Adrenal gland (tissue), 12 donors: ENCODE data around the gene SCN8A. TPM values are rescaled to one million over a fixed set of nuclear protein-coding genes. Genes with fewer than 3 reads are reported as not detected.

Experiments used
- DNase-seq, 7 donors: peaks; one replicate each; pipeline ENCODE4 v3.0.0-alpha.2; 2019 to 2020
- H3K27ac ChIP-seq, 5 donors: fragments of 200-600 bp; sonication (generic) in 4 of 5; 1 replicate in 3 of 5; 2 replicates in 2 of 5; pipeline versions ENCODE4 v1.5.1 to v1.8.0; 2016 to 2020; ENCODE audit warnings: mild to moderate bottlenecking in 1 of 5
- H3K27me3 ChIP-seq: fragments of 200-600 bp; 2 replicates; pipeline ENCODE4 v1.8.0; 2021
- H3K36me3 ChIP-seq, 2 donors: fragments of 200-600 bp; replicated peaks in 1 of 2; 1 replicate in 1 of 2; 2 replicates in 1 of 2; pipeline versions ENCODE4 v1.5.1 to v1.8.0; 2018 to 2022
- H3K4me1 ChIP-seq, 2 donors: fragments of 200-600 bp; replicated peaks in 1 of 2; 1 replicate in 1 of 2; 2 replicates in 1 of 2; pipeline versions ENCODE4 v1.5.1 to v1.8.0; 2018 to 2021
- H3K4me3 ChIP-seq, 4 donors: fragments of 200-600 bp; sonication (generic) in 3 of 4; one replicate each; pipeline ENCODE4 v1.5.1; 2016 to 2018
- H3K9me3 ChIP-seq, 3 donors: fragments of 200-600 bp; sonication (generic) in 1 of 3; replicated peaks in 1 of 3; 1 replicate in 2 of 3; 2 replicates in 1 of 3; pipeline versions ENCODE4 v1.5.1 to v1.8.0; 2016 to 2021
- POLR2A ChIP-seq, 2 donors: fragments of 450-650 bp; IDR thresholded peaks; one replicate each; pipeline ENCODE4 v1.6.1; 2017; ENCODE audit warnings: antibody characterized with exemption in 2 of 2, mild to moderate bottlenecking in 2 of 2, moderate library complexity in 1 of 2
- WGBS, 4 donors: extraction: QIAGEN DNeasy Blood & Tissue Kit in 2 of 4; methylation state at CpG; one replicate each; pipeline versions ENCODE4 v1.1.5 to v1.1.7; 2013 to 2017; 5-methylcytosine and 5-hydroxymethylcytosine counted together
- intact Hi-C, 2 donors: fragments of 100-400 bp; cut with DNase I; formaldehyde crosslinking; loops; one replicate each; pipeline versions ENCODE4 v1.14.1 to v1.15.0; 2022 to 2023
- polyA plus RNA-seq, 3 donors: library from polyadenylated mRNA; stranded (reverse); fragments of 200-250 nt in 2 of 3; fragments of 350-450 nt in 1 of 3; fragmentation: Illumina TruSeq in 1 of 3; extraction: RNeasy Lipid Tissue Mini Kit (QIAGEN cat#74804) in 1 of 3; gene quantifications; one replicate each; pipeline ENCODE4 v1.2.3, GENCODE V29; 2013 to 2014
- total RNA-seq, 9 donors: library from RNA; depleted of rRNA in 4 of 9; stranded (reverse); fragments of >200 nt in 4 of 9; fragments of 120-200 nt in 1 of 9; fragmentation: NEBNext Ultra II Directional in 1 of 9; extraction: Animal tissue kit (Norgen Biotek cat#: 25700) in 1 of 9; gene quantifications; one replicate each; pipeline versions ENCODE4 v1.1.0 to v1.2.4, GENCODE V29; 2013 to 2023
- TF ChIP-seq, protein P1 (sequence below), 6 experiments: fragments of 450-650 bp in 4 of 6; fragments of 200-600 bp in 2 of 6; sonication (generic) in 1 of 6; IDR thresholded peaks; 1 replicate in 5 of 6; 2 replicates in 1 of 6; pipeline versions ENCODE4 v1.5.1 to v1.8.0; 2016 to 2021; ENCODE audit warnings: antibody characterized with exemption in 6 of 6, mild to moderate bottlenecking in 2 of 6, moderate library complexity in 1 of 6
- donor health status: healthy with polysubstance abuse.
- donor health status: Bipolar disorder and iron deficiency.
- donor health status: DM: yes; HTN: yes; CAD: no.
- donor health status: DM: no; HTN: no; CAD: no.
- donor health status: DM: no; HTN: no; CAD: no.
- donor health status: DM: yes; HTN: yes; CAD: no.

Gene SCN8A
- total and polyA plus RNA-seq, 12 donors: 0.69 to 7.0 (median 2.0) TPM

DNA sequence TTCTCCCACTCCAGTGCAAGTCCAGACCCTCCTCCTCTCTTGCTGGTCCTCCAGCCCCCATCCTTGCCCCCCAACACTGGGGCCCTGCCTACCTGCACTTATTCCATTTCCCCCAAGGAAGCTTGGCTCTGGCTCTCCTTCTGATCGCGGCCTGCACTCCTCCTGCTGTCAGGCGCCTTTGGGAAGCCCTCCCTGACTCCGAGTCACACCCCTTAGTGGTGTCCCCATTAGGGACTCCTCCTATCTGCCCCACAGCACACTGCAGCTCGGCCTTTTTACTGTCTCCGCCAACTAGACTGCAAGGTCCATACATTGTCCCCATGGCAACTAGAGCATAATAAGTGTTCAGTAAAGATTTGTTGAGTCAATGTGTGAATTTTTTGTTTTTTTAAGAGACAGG is 224.5 kb downstream of the SCN8A start:
- H3K4me1 ChIP-seq: peaks cover 0 to 3% of the 10 kb centered on the region in 2 donors
- no peak for DNase-seq
- intact Hi-C loops: no loop called here
- H3K36me3 ChIP-seq: no peaks in the 10 kb centered on the region
- H3K9me3 ChIP-seq: no peaks in the 10 kb centered on the region
- H3K4me3 ChIP-seq: no peak overlapping the region
- TF ChIP-seq, protein P1, sequence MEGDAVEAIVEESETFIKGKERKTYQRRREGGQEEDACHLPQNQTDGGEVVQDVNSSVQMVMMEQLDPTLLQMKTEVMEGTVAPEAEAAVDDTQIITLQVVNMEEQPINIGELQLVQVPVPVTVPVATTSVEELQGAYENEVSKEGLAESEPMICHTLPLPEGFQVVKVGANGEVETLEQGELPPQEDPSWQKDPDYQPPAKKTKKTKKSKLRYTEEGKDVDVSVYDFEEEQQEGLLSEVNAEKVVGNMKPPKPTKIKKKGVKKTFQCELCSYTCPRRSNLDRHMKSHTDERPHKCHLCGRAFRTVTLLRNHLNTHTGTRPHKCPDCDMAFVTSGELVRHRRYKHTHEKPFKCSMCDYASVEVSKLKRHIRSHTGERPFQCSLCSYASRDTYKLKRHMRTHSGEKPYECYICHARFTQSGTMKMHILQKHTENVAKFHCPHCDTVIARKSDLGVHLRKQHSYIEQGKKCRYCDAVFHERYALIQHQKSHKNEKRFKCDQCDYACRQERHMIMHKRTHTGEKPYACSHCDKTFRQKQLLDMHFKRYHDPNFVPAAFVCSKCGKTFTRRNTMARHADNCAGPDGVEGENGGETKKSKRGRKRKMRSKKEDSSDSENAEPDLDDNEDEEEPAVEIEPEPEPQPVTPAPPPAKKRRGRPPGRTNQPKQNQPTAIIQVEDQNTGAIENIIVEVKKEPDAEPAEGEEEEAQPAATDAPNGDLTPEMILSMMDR (IDR thresholded peaks at IDR 0.05): no peak
- no peak for TF ChIP-seq POLR2A (IDR thresholded peaks at IDR 0.05)
- H3K27me3 ChIP-seq: no peaks in the 10 kb centered on the region
- WGBS, 4 donors: 88 to 96% (median 92%) methylated on average over 6 of the region's 6 CpGs
- H3K27ac ChIP-seq: no peak overlapping the region

DNA sequence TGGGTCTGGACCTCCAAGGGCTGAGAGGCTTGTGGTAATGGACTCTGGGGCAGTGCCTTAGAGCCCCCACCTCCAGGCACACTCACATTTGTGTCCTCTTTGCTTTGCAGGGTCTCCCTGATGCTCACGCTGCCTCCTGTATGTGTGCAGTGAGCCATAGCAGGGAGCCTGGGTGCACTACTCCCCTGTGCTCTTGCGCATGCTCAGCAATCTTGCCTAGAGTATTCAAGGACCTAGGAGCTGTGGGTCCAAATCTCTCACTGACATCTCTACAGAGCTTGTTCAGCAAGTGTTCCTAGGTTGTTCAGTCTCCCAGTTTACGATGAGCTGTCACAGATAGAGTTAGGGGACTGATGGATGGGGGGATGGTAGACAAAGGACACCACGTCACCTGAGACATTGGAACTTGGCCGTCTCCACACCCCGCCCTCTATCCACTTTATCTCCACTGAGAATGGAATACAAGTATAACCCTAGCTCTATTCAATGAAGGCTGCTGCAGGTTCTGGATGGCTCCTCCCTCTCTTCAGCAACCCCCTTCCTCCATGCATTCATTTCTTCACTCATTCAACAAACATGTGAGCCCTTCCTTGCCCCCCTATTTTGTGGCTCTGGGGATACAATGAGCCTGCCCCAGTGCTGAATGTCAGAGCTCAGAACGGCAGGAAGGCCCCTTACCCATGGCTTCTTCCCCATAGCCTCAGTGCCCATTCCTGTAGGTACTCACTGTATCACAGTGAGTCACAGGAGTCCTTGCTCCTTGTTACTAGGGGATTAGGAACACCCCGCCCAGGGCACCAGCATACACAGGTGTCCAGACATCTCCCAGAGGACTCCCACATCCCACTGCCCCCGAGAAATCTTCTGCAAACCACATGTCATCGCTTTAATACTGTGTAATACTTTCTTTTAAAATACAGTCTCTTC is 226.3 kb downstream of the SCN8A start:
- Histone ChIP-seq H3K4me3 (no peak overlapping the region), H3K36me3 (no peaks in the 10 kb centered on the region), H3K9me3 (no peaks in the 10 kb centered on the region), H3K4me1 (peaks cover 0 to 3% of the 10 kb centered on the region in 2 donors), H3K27me3 (peaks cover 6% of the 10 kb centered on the region), H3K27ac (no peak overlapping the region)
- intact Hi-C loops: no loop called here
- 84 to 91% (median 88%) methylated on average over 10 of the region's 10 CpGs for WGBS, 4 donors
- TF ChIP-seq, protein P1 (IDR thresholded peaks at IDR 0.05): no peak
- TF ChIP-seq POLR2A (IDR thresholded peaks at IDR 0.05): no peak
- DNase-seq: no peak

DNA sequence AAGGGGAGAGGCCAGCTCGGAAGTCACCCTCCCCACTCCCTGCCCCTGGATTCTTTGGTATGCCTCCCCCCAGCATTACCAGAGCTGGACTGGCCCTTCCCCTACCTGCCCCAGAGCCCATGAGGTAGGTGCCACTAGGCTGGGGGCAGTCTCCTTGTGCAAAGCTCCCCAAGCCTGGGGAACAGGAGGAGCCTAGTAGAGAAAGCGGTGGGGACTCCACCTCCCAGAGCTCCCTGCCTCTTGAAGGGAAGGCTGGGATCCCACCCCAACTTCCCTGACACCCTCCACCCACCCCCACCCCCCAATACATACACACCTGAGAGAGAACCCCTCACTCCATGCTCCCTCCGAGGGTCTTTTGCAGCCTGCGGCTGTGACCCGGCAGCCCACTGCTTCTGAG is 227.1 kb downstream of the SCN8A start:
- TF ChIP-seq, protein P1 (IDR thresholded peaks at IDR 0.05): no peak
- TF ChIP-seq POLR2A (IDR thresholded peaks at IDR 0.05): no peak
- no peaks in the 10 kb centered on the region for H3K36me3 ChIP-seq
- no peak overlapping the region for H3K4me3 ChIP-seq
- no peak for DNase-seq
- 62 to 80% (median 79%) methylated on average over 2 to 5 of the region's 5 CpGs for WGBS, 4 donors
- H3K27me3 ChIP-seq: peaks cover 8% of the 10 kb centered on the region
- intact Hi-C loops: no loop called here
- H3K27ac ChIP-seq: no peak overlapping the region
- peaks cover 0 to 3% of the 10 kb centered on the region in 2 donors for H3K4me1 ChIP-seq
- H3K9me3 ChIP-seq: no peaks in the 10 kb centered on the region

DNA sequence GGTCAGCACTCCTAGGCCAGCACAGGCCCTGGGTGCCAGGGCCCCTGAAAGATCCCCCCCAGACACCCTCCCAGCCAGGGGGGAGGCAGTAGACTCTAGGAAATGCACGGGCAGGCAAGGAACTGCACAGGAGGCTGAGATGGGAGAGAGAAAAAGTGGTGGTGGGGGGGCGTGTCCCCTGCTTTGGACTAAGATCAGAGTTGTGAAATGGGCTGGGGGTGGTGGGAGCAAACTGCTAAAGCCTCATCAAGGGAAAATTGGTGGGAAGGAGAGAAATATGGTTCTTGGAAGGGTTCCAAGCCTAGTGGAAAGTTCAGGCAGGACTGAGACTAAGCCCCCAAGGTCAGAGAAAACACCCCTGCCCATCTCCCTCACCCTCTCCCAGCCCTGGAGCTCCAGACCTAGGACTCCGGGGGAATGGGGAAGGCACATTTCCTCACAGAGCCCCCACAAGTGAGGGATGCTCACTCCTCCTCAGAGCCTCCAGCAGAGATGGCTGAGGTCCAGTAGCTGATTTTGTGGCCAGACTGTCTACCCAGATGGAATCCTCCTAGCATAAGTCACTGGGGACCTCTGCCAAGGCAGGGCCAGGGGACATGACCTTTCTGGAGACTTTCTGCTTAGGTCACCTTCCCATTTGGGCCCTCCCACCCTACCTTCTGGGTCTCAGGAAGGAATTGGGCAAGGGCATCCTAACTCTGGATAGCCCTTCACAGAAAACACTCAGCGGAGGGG is 227.7 kb downstream of the SCN8A start:
- peaks cover 0 to 3% of the 10 kb centered on the region in 2 donors for H3K4me1 ChIP-seq
- H3K4me3 ChIP-seq: no peak overlapping the region
- WGBS, 4 donors: 42 to 58% (median 54%) methylated on average over 4 of the region's 4 CpGs
- H3K36me3 ChIP-seq: no peaks in the 10 kb centered on the region
- peaks cover 12% of the 10 kb centered on the region for H3K27me3 ChIP-seq
- H3K27ac ChIP-seq: no peak overlapping the region
- no peaks in the 10 kb centered on the region for H3K9me3 ChIP-seq
- DNase-seq: no peak
- TF ChIP-seq, protein P1 (IDR thresholded peaks at IDR 0.05): no peak
- TF ChIP-seq POLR2A (IDR thresholded peaks at IDR 0.05): no peak
- intact Hi-C loops: no loop called here
